CD4-positive, alpha-beta T cell treated with Interleukin-15 for 4 hours (primary cell): ENCODE measurements around the gene MEAF6.

Experiments used
- DNase-seq: peaks from one replicate; pipeline ENCODE4 v3.0.0-alpha.2; 2020; ENCODE audit warnings: low spot score

MEAF6 gene

GRCh38 chr1:37484325-37485051 lies 30.1 kb downstream of the MEAF6 start:
- no peak for DNase-seq

DNA sequence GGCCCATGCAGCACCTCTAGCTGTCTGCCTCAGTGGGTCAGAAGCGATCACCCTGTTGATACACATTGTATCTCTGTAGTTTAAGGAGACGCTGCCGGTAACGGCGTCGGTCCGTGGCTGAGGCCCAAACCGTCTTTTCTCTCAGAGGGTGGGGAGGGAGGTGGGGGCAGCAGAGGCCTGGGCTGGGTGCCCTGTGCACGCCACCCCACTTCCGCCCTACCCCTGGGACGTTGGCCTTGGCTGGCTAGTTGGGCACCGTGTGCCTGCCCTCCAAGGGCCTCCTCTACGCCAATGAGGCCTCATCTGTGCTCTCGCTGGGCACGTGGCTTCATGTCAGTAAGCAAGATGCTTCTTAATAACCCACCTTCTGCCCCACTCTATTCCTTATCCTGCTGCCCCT lies 30.8 kb downstream of the MEAF6 start:
- DNase-seq, result no peak

GRCh38 chr1:37482796-37483744 lies 31.5 kb downstream of the MEAF6 start:
- no peak for DNase-seq

DNA sequence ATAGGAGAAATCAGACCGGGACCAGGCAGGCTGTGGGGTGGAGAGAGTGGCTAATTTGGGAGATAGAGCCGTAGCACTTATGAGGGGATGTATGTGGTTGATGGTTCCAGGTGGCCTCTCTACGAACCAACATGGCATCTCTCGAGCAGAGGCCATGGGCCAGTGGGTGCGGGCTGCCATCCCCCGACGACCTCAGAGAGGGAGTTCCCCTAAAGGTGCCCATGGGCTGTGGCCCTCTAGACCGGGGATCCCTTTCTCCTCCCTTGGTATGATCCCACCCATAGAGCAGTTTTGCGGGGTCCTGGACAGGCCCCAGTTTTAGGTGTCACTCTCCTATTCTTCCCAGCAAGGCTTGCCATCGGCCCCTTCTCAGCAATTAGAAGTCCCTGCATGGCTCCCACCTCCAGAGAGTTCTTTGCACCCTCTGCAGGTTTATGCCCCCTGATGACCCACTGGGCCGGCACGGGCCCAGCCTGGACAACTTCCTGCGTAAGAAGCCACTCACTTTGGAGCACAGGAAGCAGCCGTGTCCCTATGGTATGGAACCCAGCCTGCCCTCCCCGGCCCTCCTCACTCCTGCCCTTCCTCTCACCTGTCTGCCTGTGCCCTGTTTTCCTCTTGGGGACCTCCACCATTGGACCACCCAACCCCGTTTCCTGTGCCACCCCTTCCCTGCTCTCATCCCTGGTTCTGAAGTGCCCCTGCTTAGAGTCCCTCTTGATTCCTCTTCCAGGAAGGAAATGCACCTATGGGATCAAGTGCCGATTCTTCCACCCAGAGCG lies 32.4 kb downstream of the MEAF6 start:
- no peak for DNase-seq

DNA sequence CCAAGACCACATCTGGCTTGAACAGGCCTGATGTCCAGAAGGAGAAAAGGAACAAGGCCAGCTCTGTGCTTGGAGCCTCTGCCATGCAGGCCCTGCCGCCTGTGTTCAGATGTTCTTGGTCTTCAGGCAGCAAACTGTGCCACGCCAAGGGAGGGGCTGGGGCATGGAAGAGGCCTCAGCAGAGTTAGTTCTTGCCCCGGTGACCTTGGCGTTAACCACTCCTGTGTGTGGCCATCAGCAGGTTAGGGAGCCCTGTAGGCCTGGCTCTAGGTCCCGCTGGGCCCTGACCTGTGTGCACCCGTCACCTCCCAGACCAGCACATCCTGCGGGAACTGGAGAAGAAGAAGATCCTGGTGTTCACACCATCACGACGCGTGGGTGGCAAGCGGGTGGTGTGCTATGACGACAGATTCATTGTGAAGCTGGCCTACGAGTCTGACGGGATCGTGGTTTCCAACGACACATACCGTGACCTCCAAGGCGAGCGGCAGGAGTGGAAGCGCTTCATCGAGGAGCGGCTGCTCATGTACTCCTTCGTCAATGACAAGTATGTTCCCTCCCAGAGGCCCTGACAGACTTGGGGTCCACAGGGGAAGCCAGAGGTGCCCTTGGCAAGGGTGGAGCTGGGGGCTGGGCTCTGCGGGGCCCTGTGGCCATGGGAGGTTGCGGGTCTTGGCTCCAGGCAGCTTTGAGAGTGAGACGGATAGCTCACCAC lies 33.1 kb downstream of the MEAF6 start:
- DNase-seq, result no peak

DNA sequence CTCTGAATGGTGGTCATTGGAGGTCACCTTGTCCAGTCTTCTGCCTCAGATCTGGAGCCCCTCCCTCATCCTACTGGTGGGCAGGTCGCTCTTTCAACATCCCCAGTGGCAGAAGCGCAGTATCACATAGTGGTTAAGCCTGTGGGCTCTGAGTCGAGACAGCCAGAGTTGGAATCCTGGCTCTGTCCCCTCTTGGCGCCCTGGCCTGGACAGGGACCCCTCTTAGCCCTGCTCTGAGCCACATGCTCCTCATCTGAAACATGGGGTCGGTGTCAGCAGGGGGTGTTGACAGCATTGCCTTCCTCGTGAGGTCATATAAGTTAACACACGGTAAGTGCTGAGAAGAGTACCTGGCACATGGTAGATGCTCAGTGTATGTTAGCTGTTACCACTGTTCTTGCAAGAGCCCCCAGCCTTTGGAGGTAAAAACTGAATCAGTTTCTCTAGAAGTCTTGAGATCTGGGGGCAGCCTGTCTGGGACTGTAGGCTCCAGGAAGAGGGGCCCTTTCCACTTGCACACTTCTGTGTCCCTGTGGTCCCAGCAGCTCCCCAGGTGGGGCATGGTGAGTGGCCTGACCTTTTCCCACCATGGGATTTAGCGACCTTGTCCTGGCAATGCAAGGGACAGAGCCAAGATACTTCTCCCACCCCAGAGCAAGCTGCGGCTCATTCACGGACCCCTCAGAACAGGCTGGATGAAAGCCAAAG lies 33.8 kb downstream of the MEAF6 start:
- DNase-seq, result no peak

GRCh38 chr1:37480125-37480466 lies 34.5 kb downstream of the MEAF6 start:
- no peak for DNase-seq

GRCh38 chr1:37479255-37480124 lies 35.1 kb downstream of the MEAF6 start:
- peak; percentile 94 for DNase-seq

DNA sequence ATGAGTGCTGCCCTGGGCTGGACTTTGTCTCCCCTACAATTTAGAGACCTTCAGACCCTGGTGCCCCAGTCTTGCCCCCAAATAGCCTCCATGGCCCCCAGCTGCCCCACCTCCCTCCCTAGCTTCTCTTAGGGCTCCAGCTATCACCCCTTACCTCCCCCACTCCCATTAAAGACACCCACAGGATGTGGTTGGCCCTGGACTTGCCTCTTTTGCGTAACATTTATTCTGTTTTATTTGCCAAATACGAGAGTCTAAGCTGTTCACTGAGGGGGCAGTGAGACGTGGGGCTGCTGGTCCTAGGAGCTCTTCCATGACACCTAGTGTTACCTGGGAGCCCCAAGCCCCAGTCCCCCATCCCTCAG lies 35.7 kb downstream of the MEAF6 start:
- DNase-seq, result peak; percentile 59

GRCh38 chr1:37478451-37478881 lies 36.1 kb downstream of the MEAF6 start:
- peak; percentile 81 for DNase-seq

GRCh38 chr1:37477946-37478345 lies 36.6 kb downstream of the MEAF6 start:
- DNase-seq, result no peak

DNA sequence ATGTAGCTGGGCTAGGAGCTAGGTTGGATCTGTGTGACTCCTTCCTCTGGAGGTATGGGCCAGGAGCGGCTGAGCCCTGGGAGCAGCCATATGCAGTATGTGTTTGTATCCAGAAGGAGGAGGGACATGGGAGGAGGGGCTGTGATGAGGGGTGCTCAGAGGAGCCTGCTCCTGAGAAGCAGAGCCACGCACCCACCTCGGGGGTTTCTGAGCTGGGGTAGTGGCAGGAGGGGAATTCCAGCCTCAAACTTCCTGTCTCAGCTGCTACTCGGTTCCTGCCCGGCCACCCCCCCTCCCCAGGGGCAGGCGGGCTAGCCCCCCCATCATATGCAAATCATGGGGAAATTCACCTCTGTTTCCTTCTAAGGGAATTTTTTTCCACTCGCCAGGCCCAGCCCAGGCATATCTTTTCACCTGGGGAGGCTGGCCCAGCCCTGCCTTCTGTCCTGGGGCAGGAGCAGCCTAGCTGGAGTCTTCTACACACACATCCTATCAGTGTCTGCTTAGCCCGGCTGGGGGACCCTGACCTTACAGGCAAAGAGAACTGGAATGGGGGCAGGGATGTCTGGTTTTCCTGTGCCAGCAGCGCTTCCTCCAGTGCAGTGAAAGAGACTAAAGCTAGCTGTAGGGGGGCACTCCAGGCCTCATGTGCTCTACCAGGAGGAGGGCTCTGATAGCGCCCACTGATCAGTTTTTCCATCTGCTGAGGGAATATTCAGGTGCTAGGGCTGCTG lies 37.2 kb downstream of the MEAF6 start:
- DNase-seq, result peak; percentile 87

DNA sequence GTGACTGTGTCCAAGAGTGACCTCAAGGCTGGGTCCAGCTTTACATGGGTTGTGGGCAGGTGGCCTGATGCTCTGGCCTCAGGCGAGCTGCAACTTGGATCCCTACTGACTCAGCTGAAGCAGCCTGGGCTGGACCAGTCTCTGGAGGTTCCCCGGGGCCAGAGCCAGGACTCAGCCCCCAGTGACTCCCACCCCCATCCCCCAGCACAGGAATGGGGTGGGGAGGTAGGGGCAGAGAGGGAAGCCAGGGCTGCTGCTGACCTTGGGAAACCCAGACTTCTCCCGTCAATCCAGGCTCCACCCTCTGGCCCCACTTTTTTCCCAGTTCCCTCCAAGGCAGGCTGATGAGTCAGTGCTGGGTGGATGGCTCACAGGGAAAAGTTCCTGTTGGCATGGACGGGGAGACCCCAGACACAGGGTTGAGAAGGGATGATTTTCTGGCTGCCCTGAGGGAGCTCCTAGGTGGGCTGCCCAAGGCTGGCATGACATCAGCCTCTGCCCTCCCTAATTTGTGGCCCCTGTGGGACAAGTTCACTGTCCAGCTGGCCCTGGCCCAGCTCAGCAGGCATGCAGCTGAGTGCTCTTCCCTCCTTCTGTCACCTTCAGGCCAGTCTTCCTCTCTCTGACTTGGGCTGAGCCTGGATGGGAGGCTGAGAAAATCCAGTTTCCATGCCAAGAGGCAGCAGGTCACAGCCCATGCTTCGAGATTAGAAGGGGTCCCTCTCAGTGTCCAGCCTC lies 37.9 kb downstream of the MEAF6 start:
- no peak for DNase-seq

- no peak for DNase-seq
These were observed 38.5 kb downstream of the MEAF6 start for GRCh38 chr1:37476087-37476452.

DNA sequence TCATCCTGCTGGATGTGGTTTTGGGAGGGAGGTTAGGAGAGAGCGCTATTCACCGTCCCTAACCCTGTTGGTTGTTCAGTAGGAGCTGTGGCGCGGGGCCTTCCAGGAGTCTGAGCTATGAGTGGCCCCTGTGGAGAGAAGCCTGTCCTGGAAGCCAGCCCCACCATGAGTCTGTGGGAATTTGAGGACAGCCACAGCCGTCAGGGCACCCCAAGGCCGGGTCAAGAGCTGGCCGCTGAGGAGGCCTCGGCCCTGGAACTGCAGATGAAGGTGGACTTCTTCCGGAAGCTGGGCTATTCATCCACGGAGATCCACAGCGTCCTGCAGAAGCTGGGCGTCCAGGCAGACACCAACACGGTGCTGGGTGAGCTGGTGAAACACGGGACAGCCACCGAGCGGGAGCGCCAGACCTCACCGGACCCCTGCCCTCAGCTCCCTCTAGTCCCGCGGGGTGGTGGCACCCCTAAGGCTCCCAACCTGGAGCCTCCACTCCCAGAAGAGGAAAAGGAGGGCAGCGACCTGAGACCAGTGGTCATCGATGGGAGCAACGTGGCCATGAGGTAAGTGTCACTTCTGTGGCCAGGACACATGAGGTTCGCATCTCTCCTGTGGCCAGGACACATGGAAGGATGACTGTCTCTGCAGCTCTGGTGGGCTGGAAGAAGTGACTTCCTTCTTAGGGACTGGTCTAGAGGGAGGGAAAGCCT lies 39.0 kb downstream of the MEAF6 start:
- DNase-seq, result no peak

DNA sequence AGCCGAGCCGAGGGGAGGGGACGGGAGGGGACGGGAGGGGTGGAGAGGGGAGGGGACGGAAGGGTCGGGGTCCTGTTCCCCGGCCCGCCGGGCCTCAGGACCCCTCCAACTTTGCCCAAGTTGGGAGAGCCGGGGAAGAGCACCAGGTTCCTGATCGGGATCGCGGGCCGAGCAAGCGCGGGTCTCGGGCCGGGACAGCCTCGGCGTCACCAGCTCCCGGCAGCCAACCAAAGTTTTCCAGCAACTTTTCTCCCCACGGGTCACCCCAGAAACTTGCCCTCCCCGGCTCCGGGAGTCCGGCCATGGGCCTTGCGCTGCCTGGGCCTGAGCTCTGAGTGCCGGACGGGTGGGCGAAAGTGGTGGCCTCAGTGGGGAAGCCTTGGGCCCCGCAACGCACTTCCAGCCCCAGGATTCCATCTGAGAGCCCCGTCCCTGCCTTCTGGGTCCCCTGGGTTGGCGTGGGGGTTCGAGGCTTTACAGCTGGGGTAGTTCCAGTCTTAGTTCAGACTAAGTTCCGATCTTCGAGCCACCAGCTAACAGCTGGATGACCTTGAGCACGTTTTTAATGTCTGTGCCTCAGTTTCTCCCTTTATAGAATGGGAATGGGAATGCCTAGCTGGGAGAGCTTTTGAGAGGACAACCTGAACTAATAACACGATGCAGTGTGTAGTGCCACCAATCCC lies 39.7 kb downstream of the MEAF6 start:
- DNase-seq, result no peak

DNA sequence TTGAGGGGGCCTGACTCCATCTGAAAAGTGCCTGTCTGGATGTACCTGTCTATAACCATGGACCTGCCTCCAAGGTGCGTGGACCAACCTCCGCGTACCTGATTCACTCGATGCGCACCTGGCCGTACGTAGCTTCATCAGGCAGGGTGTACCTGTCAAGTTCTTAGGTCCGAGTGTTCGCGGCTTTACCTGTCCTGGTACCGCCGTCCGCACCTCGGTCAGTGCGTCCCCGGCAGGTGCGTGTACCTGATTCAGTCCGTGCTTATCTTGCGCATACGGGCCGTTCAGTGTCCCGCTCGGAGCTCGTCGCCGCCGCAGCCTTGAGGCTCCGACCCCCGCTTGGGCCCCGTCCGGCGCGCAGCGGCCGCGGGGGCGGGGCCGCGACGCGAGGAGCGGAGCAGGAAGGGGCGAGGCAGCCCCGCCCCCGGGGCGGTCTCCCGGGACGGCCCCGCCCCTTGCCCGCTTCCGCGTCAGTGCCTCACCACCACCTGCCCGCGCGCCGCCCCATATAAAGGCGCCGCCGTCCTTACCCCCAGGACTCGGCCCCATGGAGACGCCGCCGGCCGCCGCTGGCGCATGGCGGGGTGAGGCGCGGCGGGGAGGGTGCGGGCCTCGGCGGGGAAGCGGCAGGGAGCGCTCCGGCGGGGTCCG lies 40.4 kb downstream of the MEAF6 start, which contains the start of gene ZC3H12A:
Gene ZC3H12A (plus strand): TSS at position 535 of the 651 bp plus-strand sequence. CDS start 917 bp downstream, outside the sequence.
- DNase-seq, result peak; percentile 92
